SK-N-SH (cell line): ENCODE data around the gene COPS9. TPM values are rescaled to one million over a fixed set of nuclear protein-coding genes. Genes with fewer than 3 reads are reported as not detected.

Source experiments
- CTCF ChIA-PET: fragments of 300-600, 350-600 bp; formaldehyde crosslinking; extraction: SDS; loops from one replicate; lab custom pipeline; 2021; lab: Yijun Ruan, JAX
- POLR2A ChIA-PET: fragments of 350-600 bp; sonication (Branson Sonifier 250); formaldehyde crosslinking; extraction: SDS; loops from one replicate; lab custom pipeline; 2020; ENCODE audit warnings: antibody characterized with exemption, inconsistent platforms; lab: Yijun Ruan, JAX
- DNase-seq: peaks from one replicate; pipeline ENCODE4 v3.0.0; 2012
- H2AFZ ChIP-seq: fragments of 200-600 bp; sonication (generic); 2 replicates; pipeline ENCODE4 v1.8.1; 2016; ENCODE audit warnings: antibody characterized with exemption, mild to moderate bottlenecking, low read depth
- H3F3A ChIP-seq: fragments of 200-600 bp; sonication (generic); replicated peaks from 2 replicates; pipeline ENCODE3; 2016; ENCODE audit warnings: antibody characterized with exemption, mild to moderate bottlenecking; ENCODE audit not compliant: insufficient read depth
- H3K27ac ChIP-seq, 2 experiments: fragments of 200-500 bp in 1 of 2; fragments of 200-600 bp in 1 of 2; sonication (Bioruptor generic) in 1 of 2; sonication (generic), shearing (Covaris generic) in 1 of 2; 2 replicates each; pipeline versions ENCODE4 v1.5.1 to v1.6.1; 2014 to 2016; ENCODE audit warnings: low read depth in 2 of 2, inconsistent platforms in 1 of 2, low read length in 1 of 2, mild to moderate bottlenecking in 1 of 2, mixed read lengths in 1 of 2
- H3K27me3 ChIP-seq: fragments of 200-600 bp; sonication (generic), shearing (Covaris generic); 2 replicates; pipeline ENCODE4 v1.6.1; 2016; ENCODE audit warnings: mixed run types; ENCODE audit not compliant: insufficient read depth
- H3K36me3 ChIP-seq, 2 experiments: fragments of 200-500 bp in 1 of 2; fragments of 200-600 bp in 1 of 2; sonication (Bioruptor generic) in 1 of 2; sonication (generic) in 1 of 2; replicated peaks in 1 of 2; 2 replicates each; pipeline versions ENCODE3 to v1.5.1; 2014 to 2016; ENCODE audit warnings: low read length in 1 of 2, mild to moderate bottlenecking in 1 of 2; ENCODE audit not compliant: insufficient read depth in 2 of 2, control insufficient read depth in 1 of 2
- H3K4me1 ChIP-seq, 2 experiments: fragments of 200-500 bp in 1 of 2; fragments of 200-600 bp in 1 of 2; sonication (Bioruptor generic) in 1 of 2; sonication (generic), shearing (Covaris generic) in 1 of 2; 2 replicates each; pipeline versions ENCODE4 v1.5.1 to v1.6.1; 2014 to 2016; ENCODE audit warnings: low read depth in 1 of 2, low read length in 1 of 2, mixed run types in 1 of 2; ENCODE audit not compliant: insufficient read depth in 2 of 2, control insufficient read depth in 1 of 2
- H3K4me2 ChIP-seq: fragments of 200-600 bp; sonication (generic), shearing (Covaris generic); 2 replicates; pipeline ENCODE4 v1.6.1; 2017; ENCODE audit warnings: mixed run types
- H3K4me3 ChIP-seq, 2 experiments: fragments of 200-500 bp in 1 of 2; fragments of 200-600 bp in 1 of 2; sonication (Bioruptor generic) in 1 of 2; sonication (generic), shearing (Covaris generic) in 1 of 2; 2 replicates each; pipeline versions ENCODE4 v1.5.1 to v1.8.1; 2014 to 2016; ENCODE audit warnings: low read depth in 2 of 2, inconsistent platforms in 1 of 2, low read length in 1 of 2, mild to moderate bottlenecking in 1 of 2, mixed read lengths in 1 of 2, moderate library complexity in 1 of 2
- H3K79me2 ChIP-seq: fragments of 200-600 bp; sonication (generic); 2 replicates; pipeline ENCODE4 v1.8.1; 2017; ENCODE audit warnings: mild to moderate bottlenecking; ENCODE audit not compliant: insufficient read depth
- H3K9ac ChIP-seq: fragments of 200-600 bp; sonication (generic); 2 replicates; pipeline ENCODE4 v1.6.1; 2017; ENCODE audit warnings: mixed run types
- H3K9me2 ChIP-seq: fragments of 200-600 bp; sonication (generic); 2 replicates; pipeline ENCODE4 v1.6.1; 2017; ENCODE audit warnings: mixed run types
- H3K9me3 ChIP-seq: fragments of 200-600 bp; sonication (generic); 2 replicates; pipeline ENCODE4 v1.6.1; 2017; ENCODE audit warnings: mixed run types, mild to moderate bottlenecking, moderate library complexity
- H4K20me1 ChIP-seq: fragments of 200-600 bp; sonication (generic); 2 replicates; pipeline ENCODE4 v1.6.1; 2017; ENCODE audit warnings: mild to moderate bottlenecking, mixed run types; ENCODE audit not compliant: insufficient read depth
- EP300 ChIP-seq, 2 experiments: IDR thresholded peaks; 2 replicates each; pipeline versions ENCODE4 v1.4.0 to v1.6.1; 2012; ENCODE audit warnings: borderline replicate concordance in 1 of 2, low read depth in 1 of 2, low read length in 1 of 2
- FOXJ3 ChIP-seq: sonication (generic); formaldehyde crosslinking; IDR thresholded peaks from 2 replicates; pipeline ENCODE4 v1.5.1; 2020; ENCODE audit warnings: mild to moderate bottlenecking, missing genetic modification reagents
- GATA2 ChIP-seq: sonication (generic); formaldehyde crosslinking; IDR thresholded peaks from 2 replicates; pipeline ENCODE4 v1.5.0; 2020; ENCODE audit warnings: mild to moderate bottlenecking, missing genetic modification reagents
- JUND ChIP-seq: IDR thresholded peaks from 2 replicates; pipeline ENCODE4 v1.4.0; 2012
- MEF2A ChIP-seq: IDR thresholded peaks from 2 replicates; pipeline ENCODE4 v1.4.0; 2012; ENCODE audit warnings: low read depth, borderline replicate concordance
- NRF1 ChIP-seq: IDR thresholded peaks from 2 replicates; pipeline ENCODE4 v1.6.1; 2012; ENCODE audit warnings: low read depth, mild to moderate bottlenecking, low read length
- RAD21 ChIP-seq: IDR thresholded peaks from 2 replicates; pipeline ENCODE4 v1.6.1; 2012; ENCODE audit warnings: mild to moderate bottlenecking, low read length
- RFX5 ChIP-seq: IDR thresholded peaks from 2 replicates; pipeline ENCODE4 v1.6.1; 2012; ENCODE audit warnings: mild to moderate bottlenecking, improper control_type of control experiment, low read length
- RXRA ChIP-seq: IDR thresholded peaks from 2 replicates; pipeline ENCODE4 v1.4.0; 2012; ENCODE audit warnings: low read depth, mild to moderate bottlenecking, borderline replicate concordance
- SMC3 ChIP-seq: IDR thresholded peaks from 2 replicates; pipeline ENCODE4 v1.6.1; 2012; ENCODE audit warnings: low read depth, low read length, improper control_type of control experiment
- TAF1 ChIP-seq: IDR thresholded peaks from 2 replicates; pipeline ENCODE4 v1.6.1; 2012; ENCODE audit warnings: low read depth, mild to moderate bottlenecking, low read length, moderate library complexity, borderline replicate concordance
- YY1 ChIP-seq: IDR thresholded peaks from 2 replicates; pipeline ENCODE4 v1.4.0; 2012; ENCODE audit warnings: low read depth, mild to moderate bottlenecking
- WGBS: methylation state at CpG from one replicate; pipeline ENCODE4 v1.1.6; 2017; ENCODE audit warnings: low lambda C conversion rate; 5-methylcytosine and 5-hydroxymethylcytosine counted together
- polyA plus RNA-seq, 3 experiments: library from polyadenylated mRNA; depleted of rRNA; stranded (reverse); fragments of >200 nt; gene quantifications; 2 replicates each; pipeline ENCODE4 v1.2.3, GENCODE V29; 2012
- TF ChIP-seq, protein P1 (sequence below): IDR thresholded peaks from 2 replicates; pipeline ENCODE4 v1.6.1; 2012; ENCODE audit warnings: mild to moderate bottlenecking, low read depth, low read length, moderate library complexity
- TF ChIP-seq, protein P2 (sequence below): IDR thresholded peaks from 2 replicates; pipeline ENCODE4 v1.4.0; 2012; ENCODE audit warnings: low read depth
- TF ChIP-seq, protein P3 (sequence below): fragments of 150-350 bp; IDR thresholded peaks from 2 replicates; pipeline ENCODE4 v1.6.1; 2016; ENCODE audit warnings: mild to moderate bottlenecking, low read depth, low read length

Gene COPS9
- polyA plus RNA-seq, 1 of the 3 experiments (the other 2 are of a cell fraction), result 717 TPM

DNA sequence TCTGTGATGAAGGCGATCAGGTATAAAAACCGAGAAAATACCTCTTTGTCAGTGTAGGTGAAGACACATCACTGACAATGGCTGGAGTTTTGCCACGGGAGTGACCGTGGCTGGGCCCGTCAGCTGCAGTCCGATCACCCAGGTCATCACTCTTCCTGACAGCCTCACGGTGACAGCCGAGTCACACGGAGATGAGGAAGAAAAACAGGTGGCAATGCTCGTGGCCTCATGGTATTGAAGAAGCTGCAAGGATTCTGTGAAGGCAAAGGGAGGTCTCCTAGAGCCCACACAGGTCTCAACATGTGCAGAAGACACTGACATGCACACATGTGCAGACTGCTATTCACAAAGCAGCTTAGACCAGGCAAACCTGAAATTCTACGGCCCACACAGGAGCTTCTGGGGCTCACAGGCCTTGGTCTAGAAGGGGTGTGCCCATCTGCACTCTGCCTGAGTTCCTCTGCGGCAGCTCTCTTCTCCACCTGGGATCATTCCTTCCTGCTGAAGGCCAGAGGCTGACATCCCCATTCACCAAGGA lies 7.4 kb downstream of the COPS9 start (continued):
- TF ChIP-seq, protein P1, sequence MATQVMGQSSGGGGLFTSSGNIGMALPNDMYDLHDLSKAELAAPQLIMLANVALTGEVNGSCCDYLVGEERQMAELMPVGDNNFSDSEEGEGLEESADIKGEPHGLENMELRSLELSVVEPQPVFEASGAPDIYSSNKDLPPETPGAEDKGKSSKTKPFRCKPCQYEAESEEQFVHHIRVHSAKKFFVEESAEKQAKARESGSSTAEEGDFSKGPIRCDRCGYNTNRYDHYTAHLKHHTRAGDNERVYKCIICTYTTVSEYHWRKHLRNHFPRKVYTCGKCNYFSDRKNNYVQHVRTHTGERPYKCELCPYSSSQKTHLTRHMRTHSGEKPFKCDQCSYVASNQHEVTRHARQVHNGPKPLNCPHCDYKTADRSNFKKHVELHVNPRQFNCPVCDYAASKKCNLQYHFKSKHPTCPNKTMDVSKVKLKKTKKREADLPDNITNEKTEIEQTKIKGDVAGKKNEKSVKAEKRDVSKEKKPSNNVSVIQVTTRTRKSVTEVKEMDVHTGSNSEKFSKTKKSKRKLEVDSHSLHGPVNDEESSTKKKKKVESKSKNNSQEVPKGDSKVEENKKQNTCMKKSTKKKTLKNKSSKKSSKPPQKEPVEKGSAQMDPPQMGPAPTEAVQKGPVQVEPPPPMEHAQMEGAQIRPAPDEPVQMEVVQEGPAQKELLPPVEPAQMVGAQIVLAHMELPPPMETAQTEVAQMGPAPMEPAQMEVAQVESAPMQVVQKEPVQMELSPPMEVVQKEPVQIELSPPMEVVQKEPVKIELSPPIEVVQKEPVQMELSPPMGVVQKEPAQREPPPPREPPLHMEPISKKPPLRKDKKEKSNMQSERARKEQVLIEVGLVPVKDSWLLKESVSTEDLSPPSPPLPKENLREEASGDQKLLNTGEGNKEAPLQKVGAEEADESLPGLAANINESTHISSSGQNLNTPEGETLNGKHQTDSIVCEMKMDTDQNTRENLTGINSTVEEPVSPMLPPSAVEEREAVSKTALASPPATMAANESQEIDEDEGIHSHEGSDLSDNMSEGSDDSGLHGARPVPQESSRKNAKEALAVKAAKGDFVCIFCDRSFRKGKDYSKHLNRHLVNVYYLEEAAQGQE, result no peak
- TF ChIP-seq RFX5 (no peak), MEF2A (no peak)
- TF ChIP-seq, all 33 proteins: peak for 0

DNA sequence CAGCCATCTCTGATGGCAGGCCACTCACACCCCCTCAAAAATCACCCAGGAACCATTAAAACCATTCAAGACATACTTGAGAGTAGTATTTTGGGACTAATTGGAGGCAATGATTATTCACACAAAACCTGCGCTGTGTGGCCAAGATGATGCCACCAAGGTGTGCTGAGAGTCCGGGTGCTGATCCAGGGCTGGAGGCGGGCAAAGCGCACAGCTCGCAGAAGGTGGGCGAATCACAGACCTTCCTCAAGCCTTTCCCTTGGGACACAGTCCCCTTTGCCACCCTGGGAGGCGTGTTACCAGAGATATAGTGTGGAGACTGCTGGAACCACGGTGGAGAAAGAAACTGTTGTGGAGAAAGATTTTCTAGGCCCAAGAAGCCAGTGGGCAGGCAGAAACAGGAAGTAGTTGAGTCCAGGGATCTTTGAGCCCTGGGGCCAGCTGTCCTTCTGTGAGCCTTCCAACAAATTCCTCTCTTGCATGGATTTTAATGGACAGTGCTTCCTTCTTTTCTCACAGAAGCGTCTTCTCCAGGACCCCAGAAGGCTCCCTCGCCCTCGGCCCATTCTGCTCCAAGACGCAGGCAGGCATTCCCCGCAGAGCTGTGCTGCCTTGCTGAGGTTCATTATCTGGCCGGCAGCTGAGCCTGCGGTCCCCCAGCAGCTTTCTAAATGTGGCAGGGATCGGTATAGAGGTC lies 8.0 kb downstream of the COPS9 start:
- ChIA-PET POLR2A (no interaction called here), CTCF (interaction anchor here (1.0 to 2.5 kb wide), 3 partner anchors 22 to 67 kb away, joined by 4 to 9 read pairs (median 7); no protein-coding TSS in a partner anchor)
- DNase-seq, result no peak
- Histone ChIP-seq H3F3A (no peaks in the 10 kb centered on the region), H3K4me3 (no peak overlapping the region), H3K4me1 (no peaks in the 10 kb centered on the region), H3K79me2 (peaks cover 5% of the 10 kb centered on the region), H3K9ac (no peak overlapping the region), H3K27ac (no peak overlapping the region), H2AFZ (no peak overlapping the region), H3K36me3 (peaks cover 7 to 60% of the 10 kb centered on the region in 2 experiments), H3K27me3 (no peaks in the 10 kb centered on the region), H3K9me3 (no peaks in the 10 kb centered on the region), H3K9me2 (no peaks in the 10 kb centered on the region), H3K4me2 (no peak overlapping the region), H4K20me1 (no peaks in the 10 kb centered on the region)
- 95% methylated on average over 13 of the region's 16 CpGs for WGBS
- TF ChIP-seq, protein P2, sequence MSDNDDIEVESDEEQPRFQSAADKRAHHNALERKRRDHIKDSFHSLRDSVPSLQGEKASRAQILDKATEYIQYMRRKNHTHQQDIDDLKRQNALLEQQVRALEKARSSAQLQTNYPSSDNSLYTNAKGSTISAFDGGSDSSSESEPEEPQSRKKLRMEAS, result no peak
- TF ChIP-seq RAD21 (no peak), YY1 (no peak), RFX5 (no peak), TAF1 (no peak), GATA2 (CRISPR knock-in tag) (no peak), RXRA (no peak), SMC3 (no peak), EP300 (IDR thresholded peaks at IDR 0.05; ENCODE audit: borderline replicate concordance in 1 of 2, low read depth in 1 of 2, low read length in 1 of 2) (no peak), JUND (no peak), NRF1 (no peak), FOXJ3 (CRISPR knock-in tag) (no peak)
- TF ChIP-seq, protein P3, sequence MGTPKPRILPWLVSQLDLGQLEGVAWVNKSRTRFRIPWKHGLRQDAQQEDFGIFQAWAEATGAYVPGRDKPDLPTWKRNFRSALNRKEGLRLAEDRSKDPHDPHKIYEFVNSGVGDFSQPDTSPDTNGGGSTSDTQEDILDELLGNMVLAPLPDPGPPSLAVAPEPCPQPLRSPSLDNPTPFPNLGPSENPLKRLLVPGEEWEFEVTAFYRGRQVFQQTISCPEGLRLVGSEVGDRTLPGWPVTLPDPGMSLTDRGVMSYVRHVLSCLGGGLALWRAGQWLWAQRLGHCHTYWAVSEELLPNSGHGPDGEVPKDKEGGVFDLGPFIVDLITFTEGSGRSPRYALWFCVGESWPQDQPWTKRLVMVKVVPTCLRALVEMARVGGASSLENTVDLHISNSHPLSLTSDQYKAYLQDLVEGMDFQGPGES, result no peak
